ENCODE results near the gene CCDC85B.
"Not testable (repeated sequence)": the region's sequence is repeated elsewhere in the genome, so short reads cannot be mapped to it uniquely, and the experiment has no call there.

Gene CCDC85B

GRCh38 chr11:65887723-65888162 is 2.7 kb upstream of the CCDC85B start:
- DNase-seq (ENCODE audit: low spot score), result no peak

- peak; percentile 97 for DNase-seq (ENCODE audit: low spot score)
These were observed 2.2 kb upstream of the CCDC85B start, which contains the start of gene FIBP for GRCh38 chr11:65888163-65888814. Gene FIBP (minus strand): TSS chr11:65888471. CDS start chr11:65888418, 53 bp downstream.

- DNase-seq (ENCODE audit: low spot score), result no peak
These were observed 1.0 kb downstream of the CCDC85B start for GRCh38 chr11:65891219-65892136.

- not testable (repeated sequence) for DNase-seq (ENCODE audit: low spot score)
These were observed 1.7 kb downstream of the CCDC85B start for GRCh38 chr11:65892137-65892540.

- no peak for DNase-seq (ENCODE audit: low spot score)
These were observed 2.3 kb downstream of the CCDC85B start for GRCh38 chr11:65892661-65893317.

- DNase-seq (ENCODE audit: low spot score), result no peak
These were observed 3.6 kb downstream of the CCDC85B start for GRCh38 chr11:65894034-65894591.

- DNase-seq (ENCODE audit: low spot score), result no peak
These were observed 5.1 kb downstream of the CCDC85B start for GRCh38 chr11:65895482-65895981.

- no peak for DNase-seq (ENCODE audit: low spot score)
These were observed 5.8 kb downstream of the CCDC85B start for GRCh38 chr11:65896034-65896999.

- no peak for DNase-seq (ENCODE audit: low spot score)
These were observed 6.6 kb downstream of the CCDC85B start for GRCh38 chr11:65897020-65897471.

GRCh38 chr11:65898656-65899355 is 8.3 kb downstream of the CCDC85B start:
- no peak for DNase-seq (ENCODE audit: low spot score)

GRCh38 chr11:65899356-65900124 is 9.1 kb downstream of the CCDC85B start:
- no peak for DNase-seq (ENCODE audit: low spot score)

- peak; percentile 44 for DNase-seq (ENCODE audit: low spot score)
These were observed 9.8 kb downstream of the CCDC85B start, which contains the start of gene FOSL1 for GRCh38 chr11:65900125-65900898. Gene FOSL1 (minus strand): TSS chr11:65900388. CDS start chr11:65900339, 49 bp downstream.

- no peak for DNase-seq (ENCODE audit: low spot score)
These were observed 10.4 kb downstream of the CCDC85B start for GRCh38 chr11:65900899-65901180.

GRCh38 chr11:65903068-65903481 is 12.6 kb downstream of the CCDC85B start:
- DNase-seq (ENCODE audit: low spot score), result no peak

- DNase-seq (ENCODE audit: low spot score), result no peak
These were observed 13.2 kb downstream of the CCDC85B start for GRCh38 chr11:65903715-65904114.

GRCh38 chr11:65906602-65907001 is 16.1 kb downstream of the CCDC85B start:
- DNase-seq (ENCODE audit: low spot score), result no peak

- DNase-seq (ENCODE audit: low spot score), result no peak
These were observed 17.4 kb downstream of the CCDC85B start for GRCh38 chr11:65907878-65908277.

All from pons (tissue), 1 donor.